ENCODE measurements around the gene ERC1.

ERC1 gene

DNA sequence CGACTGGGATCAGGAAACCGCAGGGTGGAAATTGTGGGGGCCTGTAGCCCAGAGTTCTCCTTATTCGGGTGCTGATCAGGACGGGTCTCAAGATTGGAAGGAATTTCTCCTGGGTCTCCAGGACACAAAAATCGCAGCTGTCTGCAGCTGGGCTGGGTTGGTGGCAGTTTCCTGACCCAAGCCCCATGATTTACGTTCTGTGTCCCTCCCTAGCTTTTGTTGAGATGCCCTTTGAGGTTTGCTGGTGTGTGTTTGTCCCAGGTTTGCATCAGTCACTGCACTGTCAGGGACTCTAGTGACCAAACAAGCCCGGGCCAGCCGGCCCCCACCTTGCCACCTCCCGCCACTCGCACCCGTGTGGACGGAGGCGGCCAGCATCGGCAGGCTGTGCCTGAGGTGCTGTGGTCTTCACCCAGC is 513.9 kb downstream of the ERC1 start:
- Histone ChIP-seq H4K20me1 (ENCODE audit: control insufficient read depth, insufficient read depth, low read depth, low read length) (no peaks in the 10 kb centered on the region), H3K9me2 (replicated peaks; ENCODE audit: control insufficient read depth, low read length) (no peaks in the 10 kb centered on the region), H3K4me3 (ENCODE audit: low read length) (no peak overlapping the region), H3K27me3 (ENCODE audit: control insufficient read depth, low read length) (peaks cover 17% of the 10 kb centered on the region), H3K4me2 (ENCODE audit: low read length) (no peak overlapping the region), H3F3A (ENCODE audit: control insufficient read depth, insufficient read depth) (no peaks in the 10 kb centered on the region), H3K36me3 (ENCODE audit: control insufficient read depth, low read length) (no peaks in the 10 kb centered on the region), H3K79me2 (ENCODE audit: control insufficient read depth, low read length) (no peaks in the 10 kb centered on the region), H3K27ac (ENCODE audit: low read depth, low read length) (no peak overlapping the region), H3K4me1 (ENCODE audit: control insufficient read depth, low read length) (peaks cover 8% of the 10 kb centered on the region), H3K9me3 (ENCODE audit: control insufficient read depth, insufficient read depth, low read length) (no peaks in the 10 kb centered on the region)
- TF ChIP-seq EZH2phosphoT487 (IDR thresholded peaks at IDR 0.05; ENCODE audit: borderline replicate concordance, low read length), result no peak
- TF ChIP-seq CTCF (IDR thresholded peaks at IDR 0.05; ENCODE audit: low read depth, low read length, poor library complexity, severe bottlenecking), result no peak

DNA sequence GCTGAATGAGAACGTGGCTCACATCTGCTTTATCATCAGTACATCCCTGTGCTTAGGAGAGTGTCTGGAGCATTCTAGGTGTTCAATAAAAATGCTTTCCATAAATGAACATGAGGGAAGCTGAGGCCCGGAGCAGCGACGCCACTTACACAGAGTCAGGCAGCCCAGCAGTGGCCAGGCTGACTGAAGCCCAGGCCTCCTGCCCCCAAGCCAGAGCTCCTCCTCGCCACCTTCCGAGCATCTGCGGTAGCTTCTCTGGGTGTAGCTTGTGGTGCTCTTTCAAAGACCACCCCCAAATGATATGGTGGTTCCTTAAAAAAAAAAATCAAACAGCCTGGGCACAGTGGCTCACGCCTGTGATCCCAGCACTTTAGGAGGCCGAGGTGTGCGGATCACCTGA is 514.6 kb downstream of the ERC1 start:
- Histone ChIP-seq H4K20me1 (ENCODE audit: control insufficient read depth, insufficient read depth, low read depth, low read length) (no peaks in the 10 kb centered on the region), H3K9me2 (replicated peaks; ENCODE audit: control insufficient read depth, low read length) (no peaks in the 10 kb centered on the region), H3F3A (ENCODE audit: control insufficient read depth, insufficient read depth) (no peaks in the 10 kb centered on the region), H3K27me3 (ENCODE audit: control insufficient read depth, low read length) (peaks cover 17% of the 10 kb centered on the region), H3K4me1 (ENCODE audit: control insufficient read depth, low read length) (peaks cover 8% of the 10 kb centered on the region), H3K9me3 (ENCODE audit: control insufficient read depth, insufficient read depth, low read length) (no peaks in the 10 kb centered on the region), H3K27ac (ENCODE audit: low read depth, low read length) (no peak overlapping the region), H3K4me3 (ENCODE audit: low read length) (no peak overlapping the region), H3K4me2 (ENCODE audit: low read length) (no peak overlapping the region), H3K79me2 (ENCODE audit: control insufficient read depth, low read length) (no peaks in the 10 kb centered on the region), H3K36me3 (ENCODE audit: control insufficient read depth, low read length) (no peaks in the 10 kb centered on the region)
- TF ChIP-seq CTCF (IDR thresholded peaks at IDR 0.05; ENCODE audit: low read depth, low read length, poor library complexity, severe bottlenecking) (no peak), EZH2phosphoT487 (IDR thresholded peaks at IDR 0.05; ENCODE audit: borderline replicate concordance, low read length) (no peak)

DNA sequence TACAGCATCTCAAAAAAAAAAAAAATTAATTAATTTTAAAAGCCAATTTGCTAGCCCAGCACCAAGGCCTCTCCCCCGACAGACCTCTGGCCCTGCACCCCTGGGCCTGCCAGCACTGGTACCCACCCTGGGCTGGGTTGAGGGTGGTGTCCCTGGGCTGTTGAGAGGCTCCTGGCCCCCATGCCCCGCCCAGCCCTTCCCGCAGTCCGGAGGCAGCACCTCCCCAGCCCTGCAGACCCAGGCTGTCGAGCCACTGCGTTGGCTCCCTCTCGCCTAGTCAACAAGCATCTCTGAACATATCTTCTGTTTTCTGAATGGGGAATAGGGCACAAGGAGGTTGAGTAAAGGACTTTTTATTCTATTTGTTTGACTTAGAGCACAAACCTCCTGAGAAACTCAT is 516.3 kb downstream of the ERC1 start:
- no peaks in the 10 kb centered on the region for H3K9me2 ChIP-seq (replicated peaks; ENCODE audit: control insufficient read depth, low read length)
- no peak overlapping the region for H3K4me2 ChIP-seq (ENCODE audit: low read length)
- H3K79me2 ChIP-seq (ENCODE audit: control insufficient read depth, low read length), result no peaks in the 10 kb centered on the region
- peaks cover 17% of the 10 kb centered on the region for H3K27me3 ChIP-seq (ENCODE audit: control insufficient read depth, low read length)
- no peak overlapping the region for H3K4me3 ChIP-seq (ENCODE audit: low read length)
- TF ChIP-seq CTCF (IDR thresholded peaks at IDR 0.05; ENCODE audit: low read depth, low read length, poor library complexity, severe bottlenecking) (no peak), EZH2phosphoT487 (IDR thresholded peaks at IDR 0.05; ENCODE audit: borderline replicate concordance, low read length) (no peak)
- no peaks in the 10 kb centered on the region for H3K9me3 ChIP-seq (ENCODE audit: control insufficient read depth, insufficient read depth, low read length)
- H4K20me1 ChIP-seq (ENCODE audit: control insufficient read depth, insufficient read depth, low read depth, low read length), result no peaks in the 10 kb centered on the region
- no peaks in the 10 kb centered on the region for H3K36me3 ChIP-seq (ENCODE audit: control insufficient read depth, low read length)
- no peaks in the 10 kb centered on the region for H3F3A ChIP-seq (ENCODE audit: control insufficient read depth, insufficient read depth)
- peaks cover 8% of the 10 kb centered on the region for H3K4me1 ChIP-seq (ENCODE audit: control insufficient read depth, low read length)
- no peak overlapping the region for H3K27ac ChIP-seq (ENCODE audit: low read depth, low read length)

All from DOHH2 (cell line).